Astrocyte (in vitro differentiated cells and primary cell): ENCODE data around the gene C8A. TPM values are rescaled to one million over a fixed set of nuclear protein-coding genes. Genes with fewer than 3 reads are reported as not detected.

Experiments
- DNase-seq: peaks from one replicate; pipeline ENCODE4 v3.0.0-alpha.2; 2010; ENCODE audit warnings: low read depth
- FAIRE-seq: peaks from 2 replicates; lab custom pipeline; 2011; peaks lifted over from hg19 to GRCh38; lab: Jason Lieb, UNC
- H2AFZ ChIP-seq: 2 replicates; pipeline ENCODE4 v1.6.0; 2012; ENCODE audit warnings: low read depth, low read length, inconsistent platforms
- H3K27ac ChIP-seq: 2 replicates; pipeline ENCODE4 v1.5.1; 2011; ENCODE audit warnings: low read depth, low read length, inconsistent platforms
- H3K27me3 ChIP-seq: 2 replicates; pipeline ENCODE4 v1.6.0; 2011; ENCODE audit warnings: low read length, inconsistent platforms; ENCODE audit not compliant: insufficient read depth
- H3K36me3 ChIP-seq: 2 replicates; pipeline ENCODE4 v1.5.1; 2011; ENCODE audit warnings: low read length, inconsistent platforms; ENCODE audit not compliant: insufficient read depth
- H3K4me1 ChIP-seq: 2 replicates; pipeline ENCODE4 v1.5.1; 2011; ENCODE audit warnings: low read length, inconsistent platforms; ENCODE audit not compliant: insufficient read depth
- H3K4me2 ChIP-seq: 2 replicates; pipeline ENCODE4 v1.6.0; 2012; ENCODE audit warnings: low read length, inconsistent platforms
- H3K4me3 ChIP-seq: 2 replicates; pipeline ENCODE4 v1.5.1; 2011; ENCODE audit warnings: low read depth, mild to moderate bottlenecking, low read length, inconsistent platforms; ENCODE audit not compliant: insufficient read depth
- H3K79me2 ChIP-seq: 2 replicates; pipeline ENCODE4 v1.6.0; 2012; ENCODE audit warnings: mild to moderate bottlenecking, low read length, inconsistent platforms; ENCODE audit not compliant: insufficient read depth
- H3K9ac ChIP-seq: 2 replicates; pipeline ENCODE4 v1.6.0; 2012; ENCODE audit warnings: mild to moderate bottlenecking, low read length, inconsistent platforms
- H3K9me3 ChIP-seq: 2 replicates; pipeline ENCODE4 v1.5.1; 2012; ENCODE audit warnings: low read depth, mild to moderate bottlenecking, low read length, inconsistent platforms; ENCODE audit not compliant: insufficient read depth
- H4K20me1 ChIP-seq: 2 replicates; pipeline ENCODE4 v1.6.0; 2012; ENCODE audit warnings: low read length, inconsistent platforms; ENCODE audit not compliant: insufficient read depth
- H3K27ac Mint-ChIP-seq: one replicate; pipeline ENCODE4 v1.8.0; 2021; ENCODE audit warnings: mild to moderate bottlenecking, mixed read lengths; ENCODE audit not compliant: unreplicated experiment
- H3K27me3 Mint-ChIP-seq: one replicate; pipeline ENCODE4 v1.8.0; 2021; ENCODE audit warnings: low read depth, mixed read lengths; ENCODE audit not compliant: unreplicated experiment
- H3K36me3 Mint-ChIP-seq: one replicate; pipeline ENCODE4 v1.8.0; 2021; ENCODE audit warnings: low read depth, mixed read lengths; ENCODE audit not compliant: unreplicated experiment
- H3K4me1 Mint-ChIP-seq: one replicate; pipeline ENCODE4 v1.8.0; 2021; ENCODE audit warnings: low read depth, mixed read lengths; ENCODE audit not compliant: unreplicated experiment
- H3K4me3 Mint-ChIP-seq: one replicate; pipeline ENCODE4 v1.8.0; 2021; ENCODE audit warnings: mild to moderate bottlenecking, moderate library complexity, mixed read lengths; ENCODE audit not compliant: unreplicated experiment
- H3K9me3 Mint-ChIP-seq: one replicate; pipeline ENCODE4 v1.8.0; 2021; ENCODE audit warnings: mild to moderate bottlenecking, mixed read lengths; ENCODE audit not compliant: unreplicated experiment
- CTCF ChIP-seq: IDR thresholded peaks from 2 replicates; pipeline ENCODE4 v1.5.1; 2011; ENCODE audit warnings: low read depth, mild to moderate bottlenecking, inconsistent platforms, low read length, moderate library complexity; ENCODE audit not compliant: insufficient read depth
- EZH2 ChIP-seq: IDR thresholded peaks from 2 replicates; pipeline ENCODE4 v1.6.1; 2012; ENCODE audit warnings: mild to moderate bottlenecking, low read length, inconsistent platforms; ENCODE audit not compliant: insufficient read depth
- total RNA-seq: library from RNA; stranded (reverse); gene quantifications from 2 replicates; pipeline ENCODE4 v1.2.1, GENCODE V29; 2021

The C8A gene
- total RNA-seq, 1 donor from 2014 or later: not detected

- H3K27me3 Mint-ChIP-seq: peaks cover 14% of the 10 kb centered on the region
- H3K79me2 ChIP-seq: no peaks in the 10 kb centered on the region
- H3K27ac Mint-ChIP-seq: no peak overlapping the region
- H2AFZ ChIP-seq: no peak overlapping the region
- H3K36me3 Mint-ChIP-seq: no peaks in the 10 kb centered on the region
- H3K4me1 ChIP-seq: no peaks in the 10 kb centered on the region
- H3K9me3 Mint-ChIP-seq: no peaks in the 10 kb centered on the region
- DNase-seq (no peak), FAIRE-seq (no peak)
- H3K27me3 ChIP-seq: no peaks in the 10 kb centered on the region
- no peak overlapping the region for H3K4me3 Mint-ChIP-seq
- TF ChIP-seq EZH2: no peak
- TF ChIP-seq CTCF: no peak
- H3K9ac ChIP-seq: no peak overlapping the region
- no peak overlapping the region for H3K4me2 ChIP-seq
- H3K4me3 ChIP-seq: no peak overlapping the region
- H3K36me3 ChIP-seq: no peaks in the 10 kb centered on the region
- no peaks in the 10 kb centered on the region for H4K20me1 ChIP-seq
- H3K9me3 ChIP-seq: no peaks in the 10 kb centered on the region
- H3K27ac ChIP-seq: no peak overlapping the region
- H3K4me1 Mint-ChIP-seq: no peaks in the 10 kb centered on the region
Observed at GRCh38 chr1:56894014-56894413, 39.4 kb downstream of the C8A start.

- Histone ChIP-seq H3K36me3 (no peaks in the 10 kb centered on the region), H3K4me1 (no peaks in the 10 kb centered on the region), H3K27ac (no peak overlapping the region), H3K79me2 (no peaks in the 10 kb centered on the region), H3K9ac (no peak overlapping the region), H2AFZ (no peak overlapping the region), H3K27me3 (no peaks in the 10 kb centered on the region), H3K9me3 (no peaks in the 10 kb centered on the region), H4K20me1 (no peaks in the 10 kb centered on the region), H3K4me3 (no peak overlapping the region), H3K4me2 (no peak overlapping the region)
- Mint-ChIP-seq H3K9me3 (no peaks in the 10 kb centered on the region), H3K4me1 (peaks cover 3% of the 10 kb centered on the region), H3K36me3 (no peaks in the 10 kb centered on the region), H3K27me3 (peaks cover 28% of the 10 kb centered on the region), H3K4me3 (no peak overlapping the region), H3K27ac (no peak overlapping the region)
- peak; percentile 34 for DNase-seq
- no peak for FAIRE-seq
- TF ChIP-seq EZH2 (no peak), CTCF (no peak)
Observed at GRCh38 chr1:56897150-56898004, 42.8 kb downstream of the C8A start.

GRCh38 chr1:56898005-56898373 is 43.4 kb downstream of the C8A start:
- no peak overlapping the region for H2AFZ ChIP-seq
- H3K36me3 ChIP-seq: no peaks in the 10 kb centered on the region
- H3K9me3 ChIP-seq: no peaks in the 10 kb centered on the region
- Mint-ChIP-seq H3K4me3 (no peak overlapping the region), H3K27ac (no peak overlapping the region), H3K36me3 (no peaks in the 10 kb centered on the region), H3K9me3 (no peaks in the 10 kb centered on the region), H3K27me3 (peaks cover 28% of the 10 kb centered on the region), H3K4me1 (peaks cover 3% of the 10 kb centered on the region)
- H3K4me3 ChIP-seq: no peak overlapping the region
- no peak for FAIRE-seq
- H3K27me3 ChIP-seq: no peaks in the 10 kb centered on the region
- H4K20me1 ChIP-seq: no peaks in the 10 kb centered on the region
- H3K4me1 ChIP-seq: no peaks in the 10 kb centered on the region
- TF ChIP-seq EZH2: no peak
- no peak for TF ChIP-seq CTCF
- H3K4me2 ChIP-seq: no peak overlapping the region
- H3K27ac ChIP-seq: no peak overlapping the region
- H3K9ac ChIP-seq: no peak overlapping the region
- no peaks in the 10 kb centered on the region for H3K79me2 ChIP-seq
- DNase-seq: no peak
